C4-2B (cell line): ENCODE results near the gene TK1.

ENCODE experiments used
- CTCF ChIP-seq: fragments of 450-650 bp; conservative IDR thresholded peaks from 2 replicates; pipeline ENCODE4 v1.5.1; 2017; ENCODE audit warnings: mild to moderate bottlenecking
- ZFX ChIP-seq: fragments of 450-650 bp; IDR thresholded peaks from 2 replicates; pipeline ENCODE4 v1.6.1; 2017

GRCh38 chr17:78235885-78236284 is 49.0 kb upstream of the TK1 start:
- TF ChIP-seq CTCF, result no peak
- TF ChIP-seq ZFX, result no peak
